ENCODE results near the gene IQGAP3.

GRCh38 chr1:156599811-156600210 lies 27.4 kb upstream of the IQGAP3 start:
- peak; percentile 34; the same call in 1 of the 2 replicates for TF ChIP-seq CTCF (IDR thresholded peaks at IDR 0.05)
- TF ChIP-seq ZFX (IDR thresholded peaks at IDR 0.05; ENCODE audit: borderline replicate concordance), result no peak

Data from 22Rv1 (cell line).